HepG2 (cell line): ENCODE results near the gene CA9. TPM values are rescaled to one million over a fixed set of nuclear protein-coding genes. Genes with fewer than 3 reads are reported as not detected.
A peak's percentile ranks its signal among the peaks of the same experiment; 100 is the strongest.

Source experiments
- CBFB ChIP-seq: sonication (generic); formaldehyde crosslinking; IDR thresholded peaks from 2 replicates; pipeline ENCODE4 v1.4.0; 2020; ENCODE audit warnings: missing genetic modification reagents
- CBX1 ChIP-seq: IDR thresholded peaks from one replicate; pipeline ENCODE4 v1.6.1; 2016; ENCODE audit warnings: antibody characterized with exemption, low read depth
- CREM ChIP-seq, 2 experiments: sonication (generic) in 1 of 2; formaldehyde crosslinking in 1 of 2; IDR thresholded peaks; 2 replicates each; pipeline versions ENCODE4 v1.4.0 to v1.6.1; 2016 to 2020; ENCODE audit warnings: antibody characterized with exemption in 1 of 2, mild to moderate bottlenecking in 1 of 2, missing genetic modification reagents in 1 of 2
- FOSL2 ChIP-seq: sonication (generic); formaldehyde crosslinking; IDR thresholded peaks from 2 replicates; pipeline ENCODE4 v1.4.0; 2020; ENCODE audit warnings: missing genetic modification reagents
- FOXO4 ChIP-seq: sonication (generic); formaldehyde crosslinking; conservative IDR thresholded peaks from 2 replicates; pipeline ENCODE4 v1.8.1; 2023; ENCODE audit warnings: missing genetic modification reagents
- FOXP4 ChIP-seq: sonication (generic); formaldehyde crosslinking; IDR thresholded peaks from 2 replicates; pipeline ENCODE4 v1.4.0; 2020; ENCODE audit warnings: missing genetic modification reagents
- HMG20A ChIP-seq: IDR thresholded peaks from 2 replicates; pipeline ENCODE4 v1.6.1; 2016; ENCODE audit warnings: borderline replicate concordance
- MAF1 ChIP-seq: sonication (generic); formaldehyde crosslinking; IDR thresholded peaks from 2 replicates; pipeline ENCODE4 v1.5.0; 2020; ENCODE audit warnings: missing genetic modification reagents, borderline replicate concordance
- NKX3-1 ChIP-seq: sonication (generic); formaldehyde crosslinking; IDR thresholded peaks from 2 replicates; pipeline ENCODE4 v1.5.0; 2020; ENCODE audit warnings: missing genetic modification reagents
- TEAD3 ChIP-seq: optimal IDR thresholded peaks from 2 replicates; pipeline ENCODE3; 2016; ENCODE audit warnings: borderline replicate concordance
- ZNF562 ChIP-seq: sonication (generic); formaldehyde crosslinking; IDR thresholded peaks from 2 replicates; pipeline ENCODE4 v1.8.0; 2022; ENCODE audit warnings: missing genetic modification reagents, borderline replicate concordance
- ZNF567 ChIP-seq: sonication (generic); formaldehyde crosslinking; IDR thresholded peaks from 2 replicates; pipeline ENCODE4 v1.8.1; 2023; ENCODE audit warnings: mild to moderate bottlenecking, missing genetic modification reagents, borderline replicate concordance
- ZNF644 ChIP-seq: IDR thresholded peaks from 2 replicates; pipeline ENCODE4 v1.6.1; 2016; ENCODE audit warnings: low read depth
- ZNF780A ChIP-seq: sonication (generic); formaldehyde crosslinking; IDR thresholded peaks from 2 replicates; pipeline ENCODE4 v1.8.0; 2022; ENCODE audit warnings: mild to moderate bottlenecking, missing genetic modification reagents, moderate library complexity
- ZNF792 ChIP-seq: IDR thresholded peaks from 2 replicates; pipeline ENCODE4 v1.6.1; 2016
- ZNF891 ChIP-seq: sonication (generic); formaldehyde crosslinking; IDR thresholded peaks from 2 replicates; pipeline ENCODE4 v1.5.0; 2020; ENCODE audit warnings: mild to moderate bottlenecking, missing genetic modification reagents
- ZSCAN30 ChIP-seq: sonication (generic); formaldehyde crosslinking; IDR thresholded peaks from 2 replicates; pipeline ENCODE4 v1.5.0; 2020; ENCODE audit warnings: mild to moderate bottlenecking, missing genetic modification reagents
- polyA plus RNA-seq, 8 experiments: library from polyadenylated mRNA; depleted of rRNA in 3 of 8; stranded (reverse) in 7 of 8; unstranded in 1 of 8; fragments of >200 nt; fragmentation: Illumina TruSeq in 4 of 8; extraction: Trizol in 4 of 8; gene quantifications; 2 replicates each; pipeline versions ENCODE4 v1.2.1 to v1.2.3, GENCODE V29; 2011 to 2016; ENCODE audit warnings: low read depth in 4 of 8, missing spikeins in 1 of 8, mixed read lengths in 1 of 8; ENCODE audit not compliant: insufficient read depth in 1 of 8
- total RNA-seq, 5 experiments: library from RNA; depleted of rRNA; stranded (reverse); fragments of >200 nt; fragmentation: Illumina TruSeq; extraction: Trizol; gene quantifications; 2 replicates each; pipeline ENCODE4 v1.2.3, GENCODE V29; 2016; ENCODE audit warnings: low read depth in 1 of 5
- TF ChIP-seq, protein P1 (sequence below): sonication (generic); formaldehyde crosslinking; IDR thresholded peaks from 2 replicates; pipeline ENCODE4 v1.4.0; 2020; ENCODE audit warnings: missing genetic modification reagents
- TF ChIP-seq, protein P2 (sequence below): sonication (generic); formaldehyde crosslinking; IDR thresholded peaks from 2 replicates; pipeline ENCODE4 v1.4.0; 2020; ENCODE audit warnings: missing genetic modification reagents, borderline replicate concordance
- TF ChIP-seq, protein P3 (sequence below): sonication (generic); formaldehyde crosslinking; IDR thresholded peaks from 2 replicates; pipeline ENCODE4 v1.5.1; 2020; ENCODE audit warnings: mild to moderate bottlenecking, moderate library complexity, missing genetic modification reagents

Gene CA9
- total and polyA plus RNA-seq, 2 of the 13 experiments (the other 11 are each of a cell fraction or from before 2014, with no cell fraction given), result 0.13 to 152 TPM

DNA sequence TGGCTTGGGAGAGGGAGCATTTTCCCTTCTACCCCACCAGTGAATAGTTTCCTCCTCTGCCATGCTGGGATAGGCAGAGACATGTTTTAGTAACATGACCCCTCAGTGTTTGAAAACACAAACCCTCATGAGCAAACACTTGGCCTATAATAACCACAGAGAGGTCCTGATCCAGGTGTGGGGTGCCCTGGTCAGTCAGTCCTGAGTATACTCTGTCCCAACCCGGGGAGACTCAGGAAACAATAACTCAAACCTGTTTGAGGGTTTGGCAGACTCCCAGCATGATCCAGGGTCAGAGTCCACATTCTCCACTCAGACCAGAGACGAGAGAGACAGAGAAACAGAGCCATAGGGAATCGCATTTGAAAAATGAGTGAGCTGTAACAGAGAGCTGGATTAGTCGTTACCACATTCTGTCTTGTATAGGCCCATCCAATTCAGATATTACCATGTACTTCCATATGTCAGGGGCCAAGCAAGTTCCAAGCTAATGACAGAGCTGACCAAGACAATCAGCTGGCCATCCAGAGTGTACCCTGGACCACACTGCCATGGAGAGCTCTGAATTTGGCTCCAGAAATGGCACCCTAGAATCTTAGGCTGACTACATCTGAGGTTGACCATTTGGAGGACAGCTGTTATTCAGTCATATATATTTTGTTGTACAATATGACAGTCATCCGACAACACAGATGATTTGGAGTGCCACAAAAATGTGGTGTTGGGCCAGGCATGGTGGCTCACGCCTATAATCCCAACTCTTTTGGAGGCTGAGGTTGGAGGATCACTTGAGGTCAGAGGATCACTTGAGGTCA, 4.2 kb upstream of the CA9 start (continued):
- peak; percentile 45; the same call in 1 of the 2 replicates for TF ChIP-seq FOSL2 (CRISPR knock-in tag)
- peak; percentile 77 for TF ChIP-seq TEAD3 (CRISPR knock-in tag)
- TF ChIP-seq NKX3-1 (CRISPR knock-in tag), result no peak
- no peak for TF ChIP-seq MAF1
- TF ChIP-seq ZNF567 (CRISPR knock-in tag), result no peak
- TF ChIP-seq, protein P1, sequence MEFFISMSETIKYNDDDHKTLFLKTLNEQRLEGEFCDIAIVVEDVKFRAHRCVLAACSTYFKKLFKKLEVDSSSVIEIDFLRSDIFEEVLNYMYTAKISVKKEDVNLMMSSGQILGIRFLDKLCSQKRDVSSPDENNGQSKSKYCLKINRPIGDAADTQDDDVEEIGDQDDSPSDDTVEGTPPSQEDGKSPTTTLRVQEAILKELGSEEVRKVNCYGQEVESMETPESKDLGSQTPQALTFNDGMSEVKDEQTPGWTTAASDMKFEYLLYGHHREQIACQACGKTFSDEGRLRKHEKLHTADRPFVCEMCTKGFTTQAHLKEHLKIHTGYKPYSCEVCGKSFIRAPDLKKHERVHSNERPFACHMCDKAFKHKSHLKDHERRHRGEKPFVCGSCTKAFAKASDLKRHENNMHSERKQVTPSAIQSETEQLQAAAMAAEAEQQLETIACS, result no peak
- TF ChIP-seq ZNF792 (CRISPR knock-in tag), result 0 out of 2 replicates have a peak, but pooled peaks have one; percentile 48
- TF ChIP-seq, protein P2, sequence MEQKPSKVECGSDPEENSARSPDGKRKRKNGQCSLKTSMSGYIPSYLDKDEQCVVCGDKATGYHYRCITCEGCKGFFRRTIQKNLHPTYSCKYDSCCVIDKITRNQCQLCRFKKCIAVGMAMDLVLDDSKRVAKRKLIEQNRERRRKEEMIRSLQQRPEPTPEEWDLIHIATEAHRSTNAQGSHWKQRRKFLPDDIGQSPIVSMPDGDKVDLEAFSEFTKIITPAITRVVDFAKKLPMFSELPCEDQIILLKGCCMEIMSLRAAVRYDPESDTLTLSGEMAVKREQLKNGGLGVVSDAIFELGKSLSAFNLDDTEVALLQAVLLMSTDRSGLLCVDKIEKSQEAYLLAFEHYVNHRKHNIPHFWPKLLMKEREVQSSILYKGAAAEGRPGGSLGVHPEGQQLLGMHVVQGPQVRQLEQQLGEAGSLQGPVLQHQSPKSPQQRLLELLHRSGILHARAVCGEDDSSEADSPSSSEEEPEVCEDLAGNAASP (CRISPR knock-in tag), result 0 out of 2 replicates have a peak, but pooled peaks have one; percentile 51
- peak; percentile 65 for TF ChIP-seq FOXP4 (CRISPR knock-in tag)
- TF ChIP-seq CBFB (CRISPR knock-in tag), result no peak
- no peak for TF ChIP-seq ZNF562 (CRISPR knock-in tag)
- TF ChIP-seq ZNF644 (CRISPR knock-in tag), result peak; percentile 85; the same call in 1 of the 2 replicates
- TF ChIP-seq HMG20A, result peak; percentile 64; the same call in 1 of the 2 replicates
- TF ChIP-seq CREM (IDR thresholded peaks at IDR 0.05), result peak; percentile 28; the same call in 1 of the 2 replicates
- TF ChIP-seq CREM (CRISPR knock-in tag; IDR thresholded peaks at IDR 0.05), result no peak
- TF ChIP-seq FOXO4 (CRISPR knock-in tag), result no peak
- 0 out of 2 replicates have a peak, but pooled peaks have one; percentile 42 for TF ChIP-seq ZNF780A (CRISPR knock-in tag)
- TF ChIP-seq ZSCAN30, result no peak
- no peak for TF ChIP-seq ZNF891
- peak; percentile 19 for TF ChIP-seq CBX1
- TF ChIP-seq, protein P3, sequence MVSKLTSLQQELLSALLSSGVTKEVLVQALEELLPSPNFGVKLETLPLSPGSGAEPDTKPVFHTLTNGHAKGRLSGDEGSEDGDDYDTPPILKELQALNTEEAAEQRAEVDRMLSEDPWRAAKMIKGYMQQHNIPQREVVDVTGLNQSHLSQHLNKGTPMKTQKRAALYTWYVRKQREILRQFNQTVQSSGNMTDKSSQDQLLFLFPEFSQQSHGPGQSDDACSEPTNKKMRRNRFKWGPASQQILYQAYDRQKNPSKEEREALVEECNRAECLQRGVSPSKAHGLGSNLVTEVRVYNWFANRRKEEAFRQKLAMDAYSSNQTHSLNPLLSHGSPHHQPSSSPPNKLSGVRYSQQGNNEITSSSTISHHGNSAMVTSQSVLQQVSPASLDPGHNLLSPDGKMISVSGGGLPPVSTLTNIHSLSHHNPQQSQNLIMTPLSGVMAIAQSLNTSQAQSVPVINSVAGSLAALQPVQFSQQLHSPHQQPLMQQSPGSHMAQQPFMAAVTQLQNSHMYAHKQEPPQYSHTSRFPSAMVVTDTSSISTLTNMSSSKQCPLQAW (CRISPR knock-in tag), result peak; percentile 23; the same call in 1 of the 2 replicates
